ENCODE data around the gene CKS1B. TPM values are rescaled to one million over a fixed set of nuclear protein-coding genes. Genes with fewer than 3 reads are reported as not detected.

Gene CKS1B
- polyA plus RNA-seq, 4 donors = 63.7 to 117 (median 75.6) TPM

DNA sequence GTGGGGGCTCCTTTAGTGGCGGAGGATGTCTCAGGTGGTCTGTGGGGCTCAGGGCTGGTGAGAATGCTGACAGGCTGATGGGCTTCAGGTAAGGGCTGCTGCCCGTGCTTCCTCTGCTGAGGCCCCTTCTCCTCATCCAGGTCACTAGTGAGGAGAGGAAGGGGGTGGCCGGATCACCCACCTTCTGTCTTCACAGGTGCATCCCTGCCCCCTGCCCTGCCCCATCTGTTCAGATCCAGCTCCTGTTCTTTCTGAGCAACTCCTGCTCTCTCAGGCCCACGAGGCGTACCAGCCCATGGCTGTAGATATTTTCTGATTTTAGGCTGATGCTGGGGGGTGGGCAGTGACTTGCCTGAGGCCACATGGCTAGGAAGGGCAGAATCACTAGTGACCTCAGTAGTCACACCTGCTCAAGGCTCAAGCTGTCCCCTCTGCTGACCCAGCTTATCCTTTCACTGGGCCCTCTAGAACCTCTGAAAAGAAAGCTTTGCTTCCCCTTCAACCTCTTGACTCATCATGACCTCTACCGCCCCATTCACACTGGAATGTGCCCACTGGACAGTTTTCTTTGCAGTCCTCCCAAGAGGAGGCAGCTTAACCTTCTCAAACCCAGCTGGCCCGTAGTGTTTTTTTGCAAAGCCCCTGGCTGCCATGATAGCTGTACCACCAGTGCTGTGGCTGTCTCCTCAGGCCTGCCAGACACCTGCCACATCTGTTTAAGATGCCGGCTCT, 44.3 kb downstream of the CKS1B start:
- Histone ChIP-seq H3K36me3 (ENCODE audit: control insufficient read depth in 3 of 3, insufficient read depth in 2 of 3, low read depth in 1 of 3, low read length in 3 of 3) (peaks cover 6 to 56% (median 19%) of the 10 kb centered on the region in 3 donors), H3K9me3 (ENCODE audit: control insufficient read depth in 2 of 2, insufficient read depth in 1 of 2, low read depth in 1 of 2, low read length in 1 of 2) (no peaks in the 10 kb centered on the region), H3K4me1 (ENCODE audit: control insufficient read depth in 3 of 3, insufficient read depth in 2 of 3, low read depth in 1 of 3, low read length in 2 of 3) (peaks cover 2 to 22% (median 5%) of the 10 kb centered on the region in 3 donors), H3K27me3 (ENCODE audit: control insufficient read depth in 3 of 3, insufficient read depth in 3 of 3, low read length in 3 of 3) (no peaks in the 10 kb centered on the region), H3K4me3 (ENCODE audit: low read depth in 1 of 3, low read length in 3 of 3) (no peak overlapping the region), H3K27ac (ENCODE audit: low read depth in 1 of 3, low read length in 2 of 3) (peak overlapping the region in 2 of 3 donors; percentile 8 to 56)
- 85 to 92% (median 85%) methylated on average over 8 of the region's 8 CpGs for WGBS, 3 donors
- DNase-seq (no peak), FAIRE-seq (no peak)

DNA sequence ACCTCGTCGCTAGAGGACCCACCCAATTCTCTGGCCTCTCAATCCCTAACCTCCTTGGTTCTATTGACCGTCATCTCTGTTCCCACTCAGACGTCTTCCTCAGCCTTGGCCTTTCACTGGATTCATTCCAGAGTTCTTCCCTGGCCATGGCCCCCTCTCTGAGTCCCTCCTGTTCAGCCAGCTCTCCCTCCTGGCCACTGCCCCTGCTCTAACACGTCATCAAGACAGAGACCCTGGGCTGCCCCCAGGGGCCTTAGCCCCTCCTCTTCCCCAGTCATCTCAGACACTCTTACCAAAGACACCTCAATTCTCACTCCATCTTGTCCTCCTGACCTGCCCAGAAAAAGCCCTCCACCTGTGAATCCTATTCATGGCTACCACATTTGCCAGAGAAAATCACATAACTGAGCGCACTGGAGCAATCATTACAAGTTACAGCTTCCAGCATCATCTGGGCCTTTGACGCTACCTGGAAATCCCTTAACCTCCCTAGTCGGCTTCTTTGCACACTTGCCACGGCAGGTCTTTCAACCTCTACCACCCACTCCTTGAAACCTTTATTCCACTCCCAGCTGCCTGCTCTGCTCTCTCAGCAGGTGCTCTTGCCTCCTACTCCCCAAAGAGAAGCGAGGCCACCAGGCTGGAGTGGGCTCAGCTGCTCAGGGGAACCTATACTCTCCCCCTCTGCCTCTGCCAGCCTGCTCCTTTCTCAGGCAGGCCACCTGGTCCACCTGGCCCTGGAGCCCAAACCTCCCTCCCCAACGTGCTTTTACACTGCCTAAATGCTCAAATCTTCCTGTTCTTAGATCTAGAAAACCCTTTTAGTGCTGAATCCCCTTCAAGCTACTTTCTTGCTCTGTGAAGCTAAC, 45.1 kb downstream of the CKS1B start:
- WGBS, 3 donors = 65 to 75% (median 66%) methylated on average over 11 of the region's 11 CpGs
- H3K36me3 ChIP-seq (ENCODE audit: control insufficient read depth in 3 of 3, insufficient read depth in 2 of 3, low read depth in 1 of 3, low read length in 3 of 3) = peaks cover 6 to 48% (median 15%) of the 10 kb centered on the region in 3 donors
- H3K27me3 ChIP-seq (ENCODE audit: control insufficient read depth in 3 of 3, insufficient read depth in 3 of 3, low read length in 3 of 3) = no peaks in the 10 kb centered on the region
- DNase-seq = no peak
- H3K27ac ChIP-seq (ENCODE audit: low read depth in 1 of 3, low read length in 2 of 3) = peak overlapping the region in 1 of 3 donors; percentile 56
- FAIRE-seq = no peak
- H3K9me3 ChIP-seq (ENCODE audit: control insufficient read depth in 2 of 2, insufficient read depth in 1 of 2, low read depth in 1 of 2, low read length in 1 of 2) = no peaks in the 10 kb centered on the region
- no peak overlapping the region for H3K4me3 ChIP-seq (ENCODE audit: low read depth in 1 of 3, low read length in 3 of 3)
- H3K4me1 ChIP-seq (ENCODE audit: control insufficient read depth in 3 of 3, insufficient read depth in 2 of 3, low read depth in 1 of 3, low read length in 2 of 3) = peaks cover 2 to 19% (median 5%) of the 10 kb centered on the region in 3 donors

DNA sequence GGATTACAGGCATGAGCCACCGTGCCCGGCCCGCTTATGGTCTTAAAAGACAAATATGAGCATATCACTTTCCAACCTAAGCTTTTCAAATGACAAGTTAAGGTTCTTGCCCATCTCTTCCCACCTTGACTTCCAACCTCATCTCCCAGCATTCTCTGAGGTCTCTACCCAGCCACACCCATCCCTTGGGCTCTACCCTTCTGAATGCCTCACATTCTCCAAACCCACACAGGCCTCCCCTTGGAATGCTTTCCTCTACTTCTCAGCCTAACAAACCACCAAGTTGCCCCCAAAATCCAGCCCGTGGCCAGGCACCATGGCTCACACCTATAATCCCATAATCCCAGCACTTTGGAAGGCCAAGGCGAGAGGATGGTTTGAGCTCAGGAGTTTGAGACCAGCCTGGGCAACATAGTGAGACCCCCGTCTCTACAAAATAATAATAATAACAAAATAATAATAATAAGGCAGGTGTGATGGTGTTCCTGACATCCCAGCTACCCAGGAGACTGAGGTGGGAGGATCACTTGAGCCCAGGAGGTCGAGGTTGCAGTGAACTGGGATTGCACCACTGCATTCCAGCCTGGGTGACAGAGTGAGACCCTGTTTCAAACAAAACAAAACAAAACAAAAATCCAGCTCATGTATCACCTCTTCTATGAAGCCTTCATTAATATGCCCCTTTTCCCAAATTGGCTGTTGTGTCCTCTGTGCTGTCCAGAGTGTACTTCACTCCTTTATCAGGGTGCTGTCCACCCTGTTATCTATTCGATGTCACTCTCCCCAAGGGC, 47.9 kb downstream of the CKS1B start:
- peaks cover 0 to 22% (median 6%) of the 10 kb centered on the region in 3 donors for H3K36me3 ChIP-seq (ENCODE audit: control insufficient read depth in 3 of 3, insufficient read depth in 2 of 3, low read depth in 1 of 3, low read length in 3 of 3)
- no peak overlapping the region for H3K4me3 ChIP-seq (ENCODE audit: low read depth in 1 of 3, low read length in 3 of 3)
- H3K27ac ChIP-seq (ENCODE audit: low read depth in 1 of 3, low read length in 2 of 3) = peak overlapping the region in 1 of 3 donors; percentile 37
- 78 to 84% (median 83%) methylated on average over 8 of the region's 8 CpGs for WGBS, 3 donors
- FAIRE-seq (no peak), DNase-seq (no peak)
- peaks cover 0 to 8% (median 2%) of the 10 kb centered on the region in 3 donors for H3K4me1 ChIP-seq (ENCODE audit: control insufficient read depth in 3 of 3, insufficient read depth in 2 of 3, low read depth in 1 of 3, low read length in 2 of 3)
- H3K27me3 ChIP-seq (ENCODE audit: control insufficient read depth in 3 of 3, insufficient read depth in 3 of 3, low read length in 3 of 3) = no peaks in the 10 kb centered on the region
- no peaks in the 10 kb centered on the region for H3K9me3 ChIP-seq (ENCODE audit: control insufficient read depth in 2 of 2, insufficient read depth in 1 of 2, low read depth in 1 of 2, low read length in 1 of 2)

DNA sequence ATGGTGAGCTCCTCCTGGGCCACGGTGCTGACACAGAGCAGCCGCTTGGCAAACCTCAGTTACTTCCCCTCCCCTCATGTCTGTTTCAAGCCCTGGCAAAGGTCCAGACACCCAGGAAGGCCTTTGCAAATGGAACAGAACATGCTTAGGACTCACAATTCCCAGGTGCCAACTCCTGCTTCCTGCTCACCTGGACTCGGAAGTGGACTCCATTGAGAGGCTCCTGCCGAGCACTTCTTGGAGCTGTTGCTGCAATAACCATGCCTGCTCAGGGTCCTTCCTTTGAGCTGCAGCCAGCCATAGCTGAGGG, 48.4 kb downstream of the CKS1B start:
- Histone ChIP-seq H3K27me3 (ENCODE audit: control insufficient read depth in 3 of 3, insufficient read depth in 3 of 3, low read length in 3 of 3) (no peaks in the 10 kb centered on the region), H3K9me3 (ENCODE audit: control insufficient read depth in 2 of 2, insufficient read depth in 1 of 2, low read depth in 1 of 2, low read length in 1 of 2) (no peaks in the 10 kb centered on the region), H3K36me3 (ENCODE audit: control insufficient read depth in 3 of 3, insufficient read depth in 2 of 3, low read depth in 1 of 3, low read length in 3 of 3) (peaks cover 0 to 19% (median 6%) of the 10 kb centered on the region in 3 donors), H3K4me3 (ENCODE audit: low read depth in 1 of 3, low read length in 3 of 3) (no peak overlapping the region), H3K27ac (ENCODE audit: low read depth in 1 of 3, low read length in 2 of 3) (peak overlapping the region in 1 of 3 donors; percentile 37), H3K4me1 (ENCODE audit: control insufficient read depth in 3 of 3, insufficient read depth in 2 of 3, low read depth in 1 of 3, low read length in 2 of 3) (peaks cover 0 to 4% (median under 1%) of the 10 kb centered on the region in 3 donors)
- no peak for FAIRE-seq
- WGBS, 3 donors = 20 to 55% (median 25%) methylated on average over 4 of the region's 4 CpGs
- peak in 1 of 2 donors; percentile 86 for DNase-seq

DNA sequence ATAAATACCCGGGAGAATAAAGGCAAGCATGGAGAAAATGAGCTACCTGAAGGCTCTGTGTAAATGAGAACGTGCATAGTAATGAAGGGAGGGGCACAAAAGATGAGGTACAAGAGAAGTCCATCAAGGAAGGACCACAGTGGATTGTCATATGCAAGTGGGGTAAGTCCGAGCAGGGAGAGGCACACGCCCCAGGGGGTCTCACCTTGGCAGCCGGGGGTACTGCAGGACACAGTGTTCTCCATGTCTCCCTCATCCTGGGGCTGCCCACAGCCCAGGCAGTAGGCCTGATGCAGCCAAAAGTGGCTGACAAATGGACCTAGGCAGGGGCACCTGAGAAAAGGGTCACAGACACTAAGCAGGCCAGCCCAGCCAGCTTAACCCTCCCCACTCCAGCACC, 49.1 kb downstream of the CKS1B start:
- H3K4me1 ChIP-seq (ENCODE audit: control insufficient read depth in 3 of 3, insufficient read depth in 2 of 3, low read depth in 1 of 3, low read length in 2 of 3) = no peaks in the 10 kb centered on the region
- H3K9me3 ChIP-seq (ENCODE audit: control insufficient read depth in 2 of 2, insufficient read depth in 1 of 2, low read depth in 1 of 2, low read length in 1 of 2) = no peaks in the 10 kb centered on the region
- FAIRE-seq (no peak), DNase-seq (no peak)
- no peak overlapping the region for H3K4me3 ChIP-seq (ENCODE audit: low read depth in 1 of 3, low read length in 3 of 3)
- 82 to 92% (median 87%) methylated on average over 5 of the region's 5 CpGs for WGBS, 3 donors
- H3K27ac ChIP-seq (ENCODE audit: low read depth in 1 of 3, low read length in 2 of 3) = no peak overlapping the region
- H3K27me3 ChIP-seq (ENCODE audit: control insufficient read depth in 3 of 3, insufficient read depth in 3 of 3, low read length in 3 of 3) = no peaks in the 10 kb centered on the region
- H3K36me3 ChIP-seq (ENCODE audit: control insufficient read depth in 3 of 3, insufficient read depth in 2 of 3, low read depth in 1 of 3, low read length in 3 of 3) = peaks cover 0 to 12% (median 0%) of the 10 kb centered on the region in 3 donors

DNA sequence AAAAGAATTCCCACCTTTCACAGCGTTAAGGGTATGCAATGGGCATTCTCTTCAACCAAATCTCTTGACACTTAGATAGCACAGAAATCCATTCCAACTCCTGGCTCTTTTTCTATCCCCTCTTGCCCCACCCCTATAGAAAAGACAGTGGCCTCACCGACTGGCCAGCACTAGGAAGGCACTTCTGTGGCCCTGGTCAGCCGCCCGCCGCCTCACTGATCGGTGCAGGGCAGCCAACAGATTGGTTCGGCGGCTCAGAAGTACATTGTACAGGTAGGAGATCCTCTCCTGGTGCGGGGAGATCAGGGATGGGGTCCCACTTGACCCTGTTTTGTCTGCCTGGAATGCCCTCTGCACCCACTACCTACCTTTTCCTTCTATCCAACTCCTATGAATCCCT, 49.8 kb downstream of the CKS1B start:
- FAIRE-seq = no peak
- Histone ChIP-seq H3K4me3 (ENCODE audit: low read depth in 1 of 3, low read length in 3 of 3) (no peak overlapping the region), H3K4me1 (ENCODE audit: control insufficient read depth in 3 of 3, insufficient read depth in 2 of 3, low read depth in 1 of 3, low read length in 2 of 3) (no peaks in the 10 kb centered on the region), H3K36me3 (ENCODE audit: control insufficient read depth in 3 of 3, insufficient read depth in 2 of 3, low read depth in 1 of 3, low read length in 3 of 3) (peaks cover 0 to 6% (median 0%) of the 10 kb centered on the region in 3 donors), H3K27me3 (ENCODE audit: control insufficient read depth in 3 of 3, insufficient read depth in 3 of 3, low read length in 3 of 3) (no peaks in the 10 kb centered on the region), H3K27ac (ENCODE audit: low read depth in 1 of 3, low read length in 2 of 3) (no peak overlapping the region), H3K9me3 (ENCODE audit: control insufficient read depth in 2 of 2, insufficient read depth in 1 of 2, low read depth in 1 of 2, low read length in 1 of 2) (no peaks in the 10 kb centered on the region)
- no peak for DNase-seq
- 88 to 95% (median 94%) methylated on average over 9 of the region's 9 CpGs for WGBS, 3 donors

DNA sequence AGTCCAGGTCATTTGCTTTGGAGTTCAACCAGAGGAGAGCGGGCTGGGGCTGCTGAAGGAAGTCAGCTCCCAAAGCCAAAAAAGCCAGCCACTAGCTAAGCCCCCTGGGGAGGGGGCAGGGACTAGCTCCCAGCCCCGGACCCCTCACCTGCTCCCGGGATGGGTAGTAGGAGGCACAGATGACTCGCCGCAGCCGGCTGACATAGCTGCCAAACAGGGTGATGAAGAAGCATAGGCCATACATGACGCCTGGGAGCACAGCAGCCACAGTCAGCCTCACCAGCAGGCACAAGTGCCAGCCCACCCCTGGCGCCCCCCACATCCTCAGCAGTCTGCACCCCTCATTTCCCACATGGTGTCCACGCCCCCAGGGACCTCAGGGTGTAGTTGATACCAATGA, 51.7 kb downstream of the CKS1B start:
- WGBS, 3 donors = 66 to 84% (median 68%) methylated on average over 8 to 9 of the region's 9 CpGs
- H3K4me1 ChIP-seq (ENCODE audit: control insufficient read depth in 3 of 3, insufficient read depth in 2 of 3, low read depth in 1 of 3, low read length in 2 of 3) = no peaks in the 10 kb centered on the region
- FAIRE-seq (no peak), DNase-seq (no peak)
- H3K27me3 ChIP-seq (ENCODE audit: control insufficient read depth in 3 of 3, insufficient read depth in 3 of 3, low read length in 3 of 3) = no peaks in the 10 kb centered on the region
- H3K27ac ChIP-seq (ENCODE audit: low read depth in 1 of 3, low read length in 2 of 3) = no peak overlapping the region
- H3K4me3 ChIP-seq (ENCODE audit: low read depth in 1 of 3, low read length in 3 of 3) = no peak overlapping the region
- peaks cover 0 to 3% (median 0%) of the 10 kb centered on the region in 3 donors for H3K36me3 ChIP-seq (ENCODE audit: control insufficient read depth in 3 of 3, insufficient read depth in 2 of 3, low read depth in 1 of 3, low read length in 3 of 3)
- no peaks in the 10 kb centered on the region for H3K9me3 ChIP-seq (ENCODE audit: control insufficient read depth in 2 of 2, insufficient read depth in 1 of 2, low read depth in 1 of 2, low read length in 1 of 2)

DNA sequence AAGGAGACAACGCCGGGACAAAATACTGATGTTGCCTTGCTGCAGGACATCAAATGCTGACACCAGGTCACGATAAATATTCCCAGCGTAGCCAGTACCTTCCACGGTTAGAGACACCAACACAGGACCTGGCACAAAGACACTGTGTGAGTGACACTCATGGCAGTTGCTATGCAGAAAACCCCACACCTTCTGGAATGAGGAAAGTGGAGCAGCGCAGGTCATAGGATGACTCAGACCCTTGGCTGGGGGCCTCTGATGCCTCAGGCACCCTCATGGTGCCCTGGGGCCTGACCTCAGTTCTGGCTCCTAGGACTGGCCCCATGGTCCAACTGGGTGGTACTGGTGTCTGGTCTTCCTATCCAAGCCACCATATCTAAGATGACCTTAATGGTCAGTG, 52.1 kb downstream of the CKS1B start:
- 90 to 91% (median 90%) methylated on average over 6 of the region's 6 CpGs for WGBS, 3 donors
- FAIRE-seq (no peak), DNase-seq (no peak)
- no peak overlapping the region for H3K27ac ChIP-seq (ENCODE audit: low read depth in 1 of 3, low read length in 2 of 3)
- H3K36me3 ChIP-seq (ENCODE audit: control insufficient read depth in 3 of 3, insufficient read depth in 2 of 3, low read depth in 1 of 3, low read length in 3 of 3) = peaks cover 0 to 3% (median 0%) of the 10 kb centered on the region in 3 donors
- no peaks in the 10 kb centered on the region for H3K27me3 ChIP-seq (ENCODE audit: control insufficient read depth in 3 of 3, insufficient read depth in 3 of 3, low read length in 3 of 3)
- no peaks in the 10 kb centered on the region for H3K9me3 ChIP-seq (ENCODE audit: control insufficient read depth in 2 of 2, insufficient read depth in 1 of 2, low read depth in 1 of 2, low read length in 1 of 2)
- no peaks in the 10 kb centered on the region for H3K4me1 ChIP-seq (ENCODE audit: control insufficient read depth in 3 of 3, insufficient read depth in 2 of 3, low read depth in 1 of 3, low read length in 2 of 3)
- no peak overlapping the region for H3K4me3 ChIP-seq (ENCODE audit: low read depth in 1 of 3, low read length in 3 of 3)

Measured in small intestine (tissue), 7 donors.